Endothelial cell of umbilical vein (primary cell): ENCODE data around the gene FILIP1L. TPM values are rescaled to one million over a fixed set of nuclear protein-coding genes. Genes with fewer than 3 reads are reported as not detected.

Experiments
- BruUV-seq: library from RNA; stranded (reverse); fragments of 400-500 nt; replicated peaks from 2 replicates; lab custom pipeline; 2021; lab: Mats Ljungman, UMichigan
- CTCF ChIA-PET: fragments of 300-600, 350-600 bp; sonication (Branson Sonifier 250); formaldehyde crosslinking; loops from one replicate; lab custom pipeline; 2021; ENCODE audit warnings: antibody characterized with exemption, inconsistent platforms; lab: Charles Lee
- POLR2A ChIA-PET: fragments of 300-600, 350-600 bp; sonication (Branson Sonifier 250); formaldehyde crosslinking; loops from one replicate; lab custom pipeline; 2021; ENCODE audit warnings: antibody characterized with exemption, inconsistent platforms; lab: Charles Lee
- DNase-seq: peaks from one replicate; pipeline ENCODE4 v3.0.0-alpha.2; 2011; ENCODE audit warnings: low read depth, low spot score
- FAIRE-seq: peaks from 2 replicates; lab custom pipeline; 2011; peaks lifted over from hg19 to GRCh38; lab: Jason Lieb, UNC
- H2AFZ ChIP-seq: 2 replicates; pipeline ENCODE4 v1.6.0; 2012; ENCODE audit warnings: low read depth, low read length, control low read depth, inconsistent platforms
- H3K27ac ChIP-seq: 2 replicates; pipeline ENCODE4 v1.5.1; 2011; ENCODE audit warnings: low read depth, mild to moderate bottlenecking, control low read depth, low read length, moderate library complexity; ENCODE audit not compliant: insufficient read depth
- H3K27me3 ChIP-seq, 2 experiments: 2 replicates each; pipeline versions ENCODE4 v1.6.0 to v1.6.1; 2011; ENCODE audit warnings: low read length in 2 of 2, mixed read lengths in 1 of 2; ENCODE audit not compliant: control insufficient read depth in 2 of 2, insufficient read depth in 2 of 2
- H3K36me3 ChIP-seq, 2 experiments: 2 replicates in 1 of 2; 3 replicates in 1 of 2; pipeline ENCODE4 v1.5.1; 2011; ENCODE audit warnings: low read length in 2 of 2, mild to moderate bottlenecking in 1 of 2, moderate library complexity in 1 of 2; ENCODE audit not compliant: control insufficient read depth in 2 of 2, insufficient read depth in 2 of 2; ENCODE audit errors: extremely low read depth in 1 of 2
- H3K4me1 ChIP-seq: 3 replicates; pipeline ENCODE4 v1.5.1; 2011; ENCODE audit warnings: mild to moderate bottlenecking, low read length; ENCODE audit not compliant: control insufficient read depth, insufficient read depth; ENCODE audit errors: extremely low read depth
- H3K4me2 ChIP-seq: 2 replicates; pipeline ENCODE4 v1.6.1; 2011; ENCODE audit warnings: low read length, control low read depth, mixed read lengths; ENCODE audit not compliant: insufficient read depth
- H3K4me3 ChIP-seq, 3 experiments: fragments of 200-600 bp in 1 of 3; sonication (generic), shearing (Covaris generic) in 1 of 3; replicated peaks in 1 of 3; 2 replicates each; pipeline ENCODE4 v1.5.1; 2011 to 2016; ENCODE audit warnings: control low read depth in 3 of 3, low read length in 3 of 3, mild to moderate bottlenecking in 2 of 3, inconsistent platforms in 1 of 3, low read depth in 1 of 3, moderate library complexity in 1 of 3; ENCODE audit not compliant: insufficient read depth in 1 of 3
- H3K79me2 ChIP-seq: 2 replicates; pipeline ENCODE4 v1.6.0; 2012; ENCODE audit warnings: low read length, inconsistent platforms; ENCODE audit not compliant: control insufficient read depth, insufficient read depth
- H3K9ac ChIP-seq: replicated peaks from 2 replicates; pipeline ENCODE3; 2011; ENCODE audit warnings: low read length, control low read depth; ENCODE audit not compliant: insufficient read depth; ENCODE audit errors: extremely low read depth
- H3K9me1 ChIP-seq: replicated peaks from 3 replicates; pipeline ENCODE4 v1.6.0; 2011; ENCODE audit warnings: mild to moderate bottlenecking, low read length; ENCODE audit not compliant: control insufficient read depth, insufficient read depth; ENCODE audit errors: extremely low read depth
- H3K9me3 ChIP-seq: replicated peaks from 2 replicates; pipeline ENCODE4 v1.5.1; 2012; ENCODE audit warnings: low read length, inconsistent platforms; ENCODE audit not compliant: control insufficient read depth, insufficient read depth
- H4K20me1 ChIP-seq: replicated peaks from 2 replicates; pipeline ENCODE3; 2011; ENCODE audit warnings: mild to moderate bottlenecking, low read length; ENCODE audit not compliant: control insufficient read depth, insufficient read depth; ENCODE audit errors: extremely low read depth
- EZH2 ChIP-seq: IDR thresholded peaks from 2 replicates; pipeline ENCODE4 v1.6.1; 2012; ENCODE audit warnings: borderline replicate concordance, low read depth, mild to moderate bottlenecking, moderate library complexity, low read length, inconsistent platforms; ENCODE audit not compliant: severe bottlenecking
- FOS ChIP-seq: IDR thresholded peaks from 2 replicates; pipeline ENCODE4 v1.6.1; 2011; ENCODE audit warnings: mild to moderate bottlenecking, low read length, moderate library complexity, borderline replicate concordance; ENCODE audit not compliant: insufficient read depth
- GATA2 ChIP-seq: IDR thresholded peaks from 2 replicates; pipeline ENCODE4 v1.7.0; 2011; ENCODE audit warnings: low read depth, mild to moderate bottlenecking, moderate library complexity, mixed read lengths, low read length; ENCODE audit not compliant: insufficient read length, insufficient read depth
- JUN ChIP-seq: IDR thresholded peaks from 2 replicates; pipeline ENCODE4 v1.6.1; 2011; ENCODE audit warnings: borderline replicate concordance, low read depth; ENCODE audit not compliant: insufficient read length, insufficient read depth
- MAX ChIP-seq: IDR thresholded peaks from 2 replicates; pipeline ENCODE4 v1.6.1; 2011; ENCODE audit not compliant: insufficient read depth, insufficient read length
- MYC ChIP-seq: IDR thresholded peaks from one replicate; pipeline ENCODE4 v1.6.1; 2011; ENCODE audit warnings: mild to moderate bottlenecking, low read depth, low read length
- POLR2A ChIP-seq: IDR thresholded peaks from 2 replicates; pipeline ENCODE4 v1.6.1; 2012; ENCODE audit warnings: low read depth, mild to moderate bottlenecking, control low read depth, low read length
- POLR2AphosphoS5 ChIP-seq: IDR thresholded peaks from 2 replicates; pipeline ENCODE4 v1.6.1; 2012; ENCODE audit warnings: low read depth, mild to moderate bottlenecking, control low read depth, low read length, moderate library complexity; ENCODE audit not compliant: insufficient read depth
- dilution Hi-C: fragments of 300-500 bp; cut with MboI; formaldehyde crosslinking; loops from one replicate; pipeline ENCODE4 v1.15.0; 2019; ENCODE audit warnings: low sequenced_read_pairs; ENCODE audit not compliant: extremely low pct_ligation_motif_present
- intact Hi-C: fragments of 100-400 bp; cut with micrococcal nuclease; formaldehyde crosslinking; loops from one replicate; pipeline ENCODE4 v1.10.0; 2022
- polyA plus RNA-seq, 4 experiments: library from polyadenylated mRNA; depleted of rRNA in 3 of 4; stranded (reverse) in 3 of 4; unstranded in 1 of 4; fragments of >200 nt; gene quantifications; 2 replicates each; pipeline versions ENCODE4 v1.2.1 to v1.2.3, GENCODE V29; 2011 to 2012; ENCODE audit warnings: missing spikeins in 1 of 4
- total RNA-seq: library from RNA; stranded (reverse); gene quantifications from 2 replicates; pipeline ENCODE4 v1.2.3, GENCODE V29; 2021
- TF ChIP-seq, protein P1 (sequence below), 2 donors: IDR thresholded peaks; 1 replicate in 1 of 2; 2 replicates in 1 of 2; pipeline ENCODE4 v1.5.1; 2011; ENCODE audit warnings: low read length in 2 of 2, mild to moderate bottlenecking in 2 of 2, moderate library complexity in 2 of 2, control low read depth in 1 of 2, inconsistent platforms in 1 of 2, low read depth in 1 of 2; ENCODE audit not compliant: insufficient read depth in 1 of 2; ENCODE audit errors: extremely low read depth in 1 of 2

Gene FILIP1L
- total and polyA plus RNA-seq, 2 donors (not counting 3 experiments of a cell fraction or from before 2014, with no cell fraction given): 26.0 to 29.9 TPM

GRCh38 chr3:100105501-100105900, 8.8 kb downstream of the FILIP1L start:
- no peak for FAIRE-seq
- ChIA-PET CTCF (interaction anchor here (0.9 to 1.9 kb wide), 10 partner anchors 10 to 273 kb away, joined by 3 to 10 read pairs (median 5); partner anchors contain the start of gene TBC1D23), POLR2A (no interaction called here)
- no peak for TF ChIP-seq MYC
- no peak for TF ChIP-seq POLR2A
- no peak for TF ChIP-seq GATA2
- no peak for TF ChIP-seq POLR2AphosphoS5
- TF ChIP-seq, protein P1, sequence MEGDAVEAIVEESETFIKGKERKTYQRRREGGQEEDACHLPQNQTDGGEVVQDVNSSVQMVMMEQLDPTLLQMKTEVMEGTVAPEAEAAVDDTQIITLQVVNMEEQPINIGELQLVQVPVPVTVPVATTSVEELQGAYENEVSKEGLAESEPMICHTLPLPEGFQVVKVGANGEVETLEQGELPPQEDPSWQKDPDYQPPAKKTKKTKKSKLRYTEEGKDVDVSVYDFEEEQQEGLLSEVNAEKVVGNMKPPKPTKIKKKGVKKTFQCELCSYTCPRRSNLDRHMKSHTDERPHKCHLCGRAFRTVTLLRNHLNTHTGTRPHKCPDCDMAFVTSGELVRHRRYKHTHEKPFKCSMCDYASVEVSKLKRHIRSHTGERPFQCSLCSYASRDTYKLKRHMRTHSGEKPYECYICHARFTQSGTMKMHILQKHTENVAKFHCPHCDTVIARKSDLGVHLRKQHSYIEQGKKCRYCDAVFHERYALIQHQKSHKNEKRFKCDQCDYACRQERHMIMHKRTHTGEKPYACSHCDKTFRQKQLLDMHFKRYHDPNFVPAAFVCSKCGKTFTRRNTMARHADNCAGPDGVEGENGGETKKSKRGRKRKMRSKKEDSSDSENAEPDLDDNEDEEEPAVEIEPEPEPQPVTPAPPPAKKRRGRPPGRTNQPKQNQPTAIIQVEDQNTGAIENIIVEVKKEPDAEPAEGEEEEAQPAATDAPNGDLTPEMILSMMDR (IDR thresholded peaks at IDR 0.05; ENCODE audit: extremely low read depth in 1 of 2, insufficient read depth in 1 of 2, low read depth in 1 of 2, low read length in 2 of 2): no peak
- TF ChIP-seq EZH2: no peak
- no peak for TF ChIP-seq FOS
- no peak for TF ChIP-seq MAX
- TF ChIP-seq JUN: no peak
- no peaks in the 10 kb centered on the region for H4K20me1 ChIP-seq
- BruUV-seq: no TSS peak
- no peak overlapping the region for H3K4me2 ChIP-seq
- H2AFZ ChIP-seq: no peak overlapping the region
- no peak overlapping the region for H3K27ac ChIP-seq
- H3K4me1 ChIP-seq: peaks cover 8% of the 10 kb centered on the region
- H3K9me1 ChIP-seq: no peaks in the 10 kb centered on the region
- H3K36me3 ChIP-seq: no peaks in the 10 kb centered on the region
- no peak for DNase-seq
- no peaks in the 10 kb centered on the region for H3K79me2 ChIP-seq
- no peak overlapping the region for H3K4me3 ChIP-seq
- H3K9ac ChIP-seq: no peak overlapping the region
- intact Hi-C loops: no loop called here
- no peaks in the 10 kb centered on the region for H3K27me3 ChIP-seq
- dilution Hi-C loops: no loop called here
- no peaks in the 10 kb centered on the region for H3K9me3 ChIP-seq
